A549 (cell line): Measurements from ENCODE around the gene FAM20C. TPM values are rescaled to one million over a fixed set of nuclear protein-coding genes. Genes with fewer than 3 reads are reported as not detected.

Experiments
- ATAC-seq, 2 experiments: fragments of 200-7000 bp in 1 of 2; fragments of >200 bp in 1 of 2; cut with Nextera tagmentation in 1 of 2; cut with Tn5 transposase in 1 of 2; 3 replicates each; pipeline versions ENCODE4 v1.8.0 to v1.9.1; 2018 to 2020; ENCODE audit warnings: mild to moderate bottlenecking in 1 of 2, moderate library complexity in 1 of 2
- CTCF ChIA-PET: fragments of 300-600 bp; sonication (Branson Sonifier 250); formaldehyde crosslinking; extraction: SDS; loops from one replicate; lab custom pipeline; 2021; ENCODE audit warnings: antibody characterized with exemption, inconsistent platforms; lab: Yijun Ruan, JAX
- POLR2A ChIA-PET: fragments of 350-600 bp; formaldehyde crosslinking; extraction: SDS; loops from one replicate; lab custom pipeline; 2021; ENCODE audit warnings: antibody characterized with exemption, inconsistent platforms; lab: Yijun Ruan, JAX
- DNase-seq, 2 experiments: peaks; one replicate each; pipeline versions ENCODE4 v3.0.0 to v3.0.0-alpha.2; 2011 to 2016; ENCODE audit warnings: low read depth in 1 of 2, low spot score in 1 of 2
- FAIRE-seq: peaks from 2 replicates; lab custom pipeline; 2011; peaks lifted over from hg19 to GRCh38; lab: Jason Lieb, UNC
- H3K27ac ChIP-seq, 2 experiments: fragments of >200 bp; sonication (Bioruptor Twin); formaldehyde crosslinking; 3 replicates each; pipeline ENCODE4 v1.5.1; 2016 to 2017
- H3K4me1 ChIP-seq: fragments of >200 bp; sonication (Bioruptor Twin); formaldehyde crosslinking; 3 replicates; pipeline ENCODE4 v1.6.1; 2016
- H3K4me2 ChIP-seq: fragments of >200 bp; sonication (Bioruptor Twin); formaldehyde crosslinking; 3 replicates; pipeline ENCODE4 v1.6.1; 2016
- H3K4me3 ChIP-seq: fragments of >200 bp; sonication (Bioruptor Twin); formaldehyde crosslinking; 3 replicates; pipeline ENCODE4 v1.5.1; 2016
- H3K9me3 ChIP-seq: fragments of >200 bp; sonication (Bioruptor Twin); formaldehyde crosslinking; 3 replicates; pipeline ENCODE4 v1.6.1; 2016
- BHLHE40 ChIP-seq: IDR thresholded peaks from 2 replicates; pipeline ENCODE4 v1.6.1; 2012; ENCODE audit warnings: low read depth, low read length, inconsistent platforms
- CTCF ChIP-seq: fragments of >200 bp; sonication (Bioruptor Twin); formaldehyde crosslinking; IDR thresholded peaks from 3 replicates; pipeline ENCODE4 v1.5.1; 2016
- FOSL2 ChIP-seq, 2 experiments: fragments of 450-650 bp in 1 of 2; fragments of >200 bp in 1 of 2; sonication (Bioruptor Twin) in 1 of 2; formaldehyde crosslinking; IDR thresholded peaks; 2 replicates each; pipeline versions ENCODE4 v1.5.0 to v1.6.1; 2016 to 2020; ENCODE audit warnings: mild to moderate bottlenecking in 1 of 2, moderate library complexity in 1 of 2
- HEYL ChIP-seq: fragments of 250-450 bp; sonication (Bioruptor Pico); IDR thresholded peaks from 2 replicates; pipeline ENCODE4 v1.8.0; 2021; ENCODE audit warnings: mild to moderate bottlenecking, moderate library complexity
- HMGXB4 ChIP-seq: fragments of 250-450 bp; sonication (Bioruptor Pico); IDR thresholded peaks from 2 replicates; pipeline ENCODE4 v1.5.0; 2021; ENCODE audit warnings: mild to moderate bottlenecking, moderate library complexity, borderline replicate concordance
- MAZ ChIP-seq: fragments of 150-350 bp; IDR thresholded peaks from 2 replicates; pipeline ENCODE4 v1.6.1; 2014; ENCODE audit warnings: antibody characterized with exemption, low read depth, low read length, borderline replicate concordance
- NPAS2 ChIP-seq: fragments of 250-450 bp; sonication (Bioruptor Pico); IDR thresholded peaks from 2 replicates; pipeline ENCODE4 v1.8.0; 2022; ENCODE audit warnings: mild to moderate bottlenecking, moderate library complexity, borderline replicate concordance
- NR3C1 ChIP-seq: fragments of >200 bp; sonication (Bioruptor Twin); formaldehyde crosslinking; IDR thresholded peaks from 3 replicates; pipeline ENCODE4 v1.6.1; 2017
- PBX3 ChIP-seq: IDR thresholded peaks from 2 replicates; pipeline ENCODE4 v1.6.1; 2012
- SREBF2 ChIP-seq: fragments of 450-650 bp; IDR thresholded peaks from 2 replicates; pipeline ENCODE4 v1.6.1; 2014; ENCODE audit warnings: mild to moderate bottlenecking, moderate library complexity
- TP53 ChIP-seq: fragments of 250-450 bp; sonication (Bioruptor Pico); IDR thresholded peaks from 2 replicates; pipeline ENCODE4 v1.5.0; 2021; ENCODE audit warnings: mild to moderate bottlenecking, moderate library complexity
- ZFP36 ChIP-seq: fragments of 450-650 bp; IDR thresholded peaks from 2 replicates; pipeline ENCODE4 v1.6.1; 2014; ENCODE audit warnings: borderline replicate concordance; ENCODE audit not compliant: partially characterized antibody
- WGBS: methylation state at CpG from one replicate; pipeline ENCODE4 v1.1.6; 2017; ENCODE audit errors: missing lambda C conversion rate; 5-methylcytosine and 5-hydroxymethylcytosine counted together
- polyA plus RNA-seq, 4 experiments: library from polyadenylated mRNA; depleted of rRNA in 3 of 4; stranded (reverse); fragments of >200 nt; fragmentation: RNase III in 1 of 4; extraction: RNeasy Plus Mini Kit Qiagen cat#74134 plus additional on column Dnase treatment in 1 of 4; gene quantifications; 2 replicates in 3 of 4; 3 replicates in 1 of 4; pipeline ENCODE4 v1.2.3, GENCODE V29; 2011 to 2017
- TF ChIP-seq, protein P1 (sequence below): IDR thresholded peaks from 2 replicates; pipeline ENCODE4 v1.6.1; 2012
- TF ChIP-seq, protein P2 (sequence below): fragments of 450-650 bp; IDR thresholded peaks from 2 replicates; pipeline ENCODE4 v1.6.1; 2014; ENCODE audit warnings: antibody characterized with exemption

FAM20C gene
- polyA plus RNA-seq, 2 of the 4 experiments (the other 2 are of a cell fraction), result 5.6 to 20.3 TPM

GRCh38 chr7:253581-254336, 61.4 kb downstream of the FAM20C start:
- ATAC-seq (no peak), DNase-seq (no peak), FAIRE-seq (no peak)
- ChIA-PET POLR2A (no interaction called here), CTCF (interaction anchor here (1.2 kb wide), 1 partner anchor 10 kb away, joined by 3 read pairs; no protein-coding TSS in a partner anchor)
- Histone ChIP-seq H3K4me1 (no peaks in the 10 kb centered on the region), H3K4me2 (no peak overlapping the region), H3K27ac (no peak overlapping the region), H3K9me3 (peaks cover 25% of the 10 kb centered on the region), H3K4me3 (no peak overlapping the region)
- 92% methylated on average over 39 of the region's 41 CpGs for WGBS
- TF ChIP-seq, protein P1, sequence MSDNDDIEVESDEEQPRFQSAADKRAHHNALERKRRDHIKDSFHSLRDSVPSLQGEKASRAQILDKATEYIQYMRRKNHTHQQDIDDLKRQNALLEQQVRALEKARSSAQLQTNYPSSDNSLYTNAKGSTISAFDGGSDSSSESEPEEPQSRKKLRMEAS, result no peak
- no peak for TF ChIP-seq ZFP36
- no peak for TF ChIP-seq NPAS2 (CRISPR knock-in tag)

- H3K4me1 ChIP-seq, result no peaks in the 10 kb centered on the region
- CTCF ChIA-PET, result interaction anchor here (1.2 kb wide), 1 partner anchor 9 kb away, joined by 3 read pairs; no protein-coding TSS in a partner anchor
- no peak for DNase-seq
- ATAC-seq, result no peak
- H3K9me3 ChIP-seq, result peaks cover 31% of the 10 kb centered on the region
- TF ChIP-seq BHLHE40, result no peak
- TF ChIP-seq, protein P2, sequence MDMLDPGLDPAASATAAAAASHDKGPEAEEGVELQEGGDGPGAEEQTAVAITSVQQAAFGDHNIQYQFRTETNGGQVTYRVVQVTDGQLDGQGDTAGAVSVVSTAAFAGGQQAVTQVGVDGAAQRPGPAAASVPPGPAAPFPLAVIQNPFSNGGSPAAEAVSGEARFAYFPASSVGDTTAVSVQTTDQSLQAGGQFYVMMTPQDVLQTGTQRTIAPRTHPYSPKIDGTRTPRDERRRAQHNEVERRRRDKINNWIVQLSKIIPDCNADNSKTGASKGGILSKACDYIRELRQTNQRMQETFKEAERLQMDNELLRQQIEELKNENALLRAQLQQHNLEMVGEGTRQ, result no peak
- TF ChIP-seq, all 56 proteins: peak for 0
- H3K4me2 ChIP-seq, result no peak overlapping the region
- POLR2A ChIA-PET, result no interaction called here
- H3K27ac ChIP-seq, result no peak overlapping the region
- FAIRE-seq, result no peak
- WGBS, result 94% methylated on average over 31 of the region's 31 CpGs
- H3K4me3 ChIP-seq, result no peak overlapping the region
Observed at GRCh38 chr7:254337-255037, 62.1 kb downstream of the FAM20C start.

DNA sequence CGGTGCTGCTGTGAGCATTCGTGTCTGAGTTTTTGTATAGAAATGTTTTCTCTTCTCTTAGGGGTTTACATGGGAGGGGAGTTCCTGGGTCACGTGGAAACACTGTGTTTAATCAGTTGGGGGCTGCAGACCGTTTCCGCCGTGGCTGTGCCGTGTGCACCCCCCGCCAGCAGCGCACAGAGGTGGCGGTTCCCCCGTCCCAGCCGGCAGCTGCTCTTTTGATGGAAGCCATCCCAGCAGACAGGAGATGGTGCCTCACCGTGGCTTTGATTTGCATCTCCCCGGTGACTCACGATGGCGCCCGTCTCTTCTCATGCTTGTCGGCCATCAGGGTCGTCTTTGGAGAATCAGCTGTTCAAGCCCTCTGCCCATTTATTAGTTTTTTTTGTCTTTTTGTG, 62.7 kb downstream of the FAM20C start:
- peaks cover 36% of the 10 kb centered on the region for H3K9me3 ChIP-seq
- H3K4me1 ChIP-seq, result no peaks in the 10 kb centered on the region
- FAIRE-seq (no peak), DNase-seq (no peak), ATAC-seq (no peak)
- ChIA-PET POLR2A (no interaction called here), CTCF (no interaction called here)
- WGBS, result 95% methylated on average over 19 of the region's 19 CpGs
- no peak overlapping the region for H3K27ac ChIP-seq
- H3K4me2 ChIP-seq, result no peak overlapping the region
- no peak overlapping the region for H3K4me3 ChIP-seq
- TF ChIP-seq SREBF2 (no peak), NR3C1 (no peak), CTCF (no peak), HMGXB4 (CRISPR knock-in tag) (no peak), FOSL2 (IDR thresholded peaks at IDR 0.05) (no peak), FOSL2 (CRISPR knock-in tag; IDR thresholded peaks at IDR 0.05) (no peak), HEYL (no peak), PBX3 (no peak), MAZ (no peak), TP53 (CRISPR knock-in tag) (no peak)
- TF ChIP-seq, protein P2, result no peak
- TF ChIP-seq, all 56 proteins: peak for 0
